SIG-M5 treated with dmso at 0.1 percent for 504 hours (cell line): ENCODE measurements around the gene CARD14.
"Not testable (repeated sequence)": the region's sequence is repeated elsewhere in the genome, so short reads cannot be mapped to it uniquely, and the experiment has no call there.

Experiments
- DNase-seq: peaks from one replicate; lab custom pipeline; 2025; ENCODE audit not compliant: unreplicated experiment; lab: John Stamatoyannopoulos, UW

The CARD14 gene

GRCh38 chr17:80183581-80184422 lies 14.0 kb downstream of the CARD14 start:
- DNase-seq = no peak

GRCh38 chr17:80184423-80184714 lies 14.5 kb downstream of the CARD14 start:
- DNase-seq = no peak

GRCh38 chr17:80185968-80186367 lies 16.1 kb downstream of the CARD14 start:
- no peak for DNase-seq

GRCh38 chr17:80187090-80187489 lies 17.3 kb downstream of the CARD14 start:
- no peak for DNase-seq

- no peak for DNase-seq
These were observed 17.7 kb downstream of the CARD14 start for GRCh38 chr17:80187515-80187941.

GRCh38 chr17:80189611-80190010 lies 19.8 kb downstream of the CARD14 start:
- no peak for DNase-seq

GRCh38 chr17:80190716-80191115 lies 20.9 kb downstream of the CARD14 start:
- no peak for DNase-seq

GRCh38 chr17:80191192-80191591 lies 21.4 kb downstream of the CARD14 start:
- DNase-seq = no peak

- DNase-seq = no peak
These were observed 22.2 kb downstream of the CARD14 start for GRCh38 chr17:80191865-80192661.

GRCh38 chr17:80195141-80195540 lies 25.3 kb downstream of the CARD14 start:
- DNase-seq = no peak

GRCh38 chr17:80195671-80196529 lies 26.1 kb downstream of the CARD14 start:
- no peak for DNase-seq

- no peak for DNase-seq
These were observed 26.8 kb downstream of the CARD14 start for GRCh38 chr17:80196652-80197051.

GRCh38 chr17:80198144-80198661 lies 28.4 kb downstream of the CARD14 start:
- DNase-seq = no peak

GRCh38 chr17:80199295-80199694 lies 29.5 kb downstream of the CARD14 start:
- DNase-seq = not testable (repeated sequence)

- no peak for DNase-seq
These were observed 31.6 kb downstream of the CARD14 start for GRCh38 chr17:80201446-80201845.

GRCh38 chr17:80202197-80202596 lies 32.4 kb downstream of the CARD14 start:
- no peak for DNase-seq

GRCh38 chr17:80203471-80203963 lies 33.7 kb downstream of the CARD14 start:
- no peak for DNase-seq

GRCh38 chr17:80204626-80205468 lies 35.0 kb downstream of the CARD14 start:
- no peak for DNase-seq

GRCh38 chr17:80205811-80206210 lies 36.0 kb downstream of the CARD14 start:
- no peak for DNase-seq

GRCh38 chr17:80208050-80208449 lies 38.2 kb downstream of the CARD14 start:
- no peak for DNase-seq
